ENCODE measurements around the gene C2orf74.

GRCh38 chr2:61162721-61163120 is 733 bp downstream of the C2orf74 start:
- TF ChIP-seq CTCF (IDR thresholded peaks at IDR 0.05) (no peak), POLR2A (IDR thresholded peaks at IDR 0.05) (no peak)

All from lower leg skin (tissue), 3 donors.